Hepatic stellate cell (primary cell): Measurements from ENCODE around the gene VEPH1.
A peak's percentile ranks its signal among the peaks of the same experiment; 100 is the strongest.

Experiments used
- DNase-seq: peaks from one replicate; pipeline ENCODE4 v3.0.0; 2011; ENCODE audit warnings: low spot score

Gene VEPH1

GRCh38 chr3:157475921-157476414 lies 27.2 kb downstream of the VEPH1 start:
- no peak for DNase-seq

GRCh38 chr3:157472648-157473047 lies 30.6 kb downstream of the VEPH1 start:
- DNase-seq: no peak

GRCh38 chr3:157471064-157471463 lies 32.2 kb downstream of the VEPH1 start:
- DNase-seq: no peak

- no peak for DNase-seq
These were observed 33.5 kb downstream of the VEPH1 start for GRCh38 chr3:157469561-157470294.

GRCh38 chr3:157467200-157467599 lies 36.0 kb downstream of the VEPH1 start:
- no peak for DNase-seq

- DNase-seq: no peak
These were observed 37.5 kb downstream of the VEPH1 start for GRCh38 chr3:157465741-157466140.

GRCh38 chr3:157464321-157464720 lies 38.9 kb downstream of the VEPH1 start:
- no peak for DNase-seq

- no peak for DNase-seq
These were observed 39.4 kb downstream of the VEPH1 start for GRCh38 chr3:157463816-157464215.

GRCh38 chr3:157460253-157460652 lies 43.0 kb downstream of the VEPH1 start:
- peak; percentile 34 for DNase-seq

GRCh38 chr3:157459706-157460105 lies 43.5 kb downstream of the VEPH1 start:
- DNase-seq: no peak

- no peak for DNase-seq
These were observed 49.4 kb downstream of the VEPH1 start for GRCh38 chr3:157453824-157454223.

GRCh38 chr3:157452097-157452496 lies 51.1 kb downstream of the VEPH1 start:
- no peak for DNase-seq

GRCh38 chr3:157447026-157447694 lies 56.1 kb downstream of the VEPH1 start:
- DNase-seq: no peak

- no peak for DNase-seq
These were observed 57.4 kb downstream of the VEPH1 start for GRCh38 chr3:157445857-157446256.

- no peak for DNase-seq
These were observed 58.4 kb downstream of the VEPH1 start for GRCh38 chr3:157444797-157445184.

- DNase-seq: no peak
These were observed 59.1 kb downstream of the VEPH1 start for GRCh38 chr3:157443905-157444796.

- no peak for DNase-seq
These were observed 60.5 kb downstream of the VEPH1 start for GRCh38 chr3:157442729-157443128.

- no peak for DNase-seq
These were observed 62.1 kb downstream of the VEPH1 start for GRCh38 chr3:157441102-157441624.

GRCh38 chr3:157438194-157438730 lies 65.0 kb downstream of the VEPH1 start:
- DNase-seq: peak; percentile 38

GRCh38 chr3:157436583-157437291 lies 66.5 kb downstream of the VEPH1 start, which contains the start of gene PTX3:
Gene PTX3, plus strand, starts transcription at chr3:157436850. Its CDS starts 84 bp downstream, at chr3:157436934.
- DNase-seq: peak; percentile 66

GRCh38 chr3:157429708-157430107 lies 73.5 kb downstream of the VEPH1 start:
- peak; percentile 26 for DNase-seq
